GM15510 (cell line): ENCODE results near the gene TBRG4.

ENCODE experiments used
- POLR2A ChIP-seq: IDR thresholded peaks from 3 replicates; pipeline ENCODE4 v1.6.1; 2011; ENCODE audit warnings: borderline replicate concordance; ENCODE audit not compliant: insufficient read length; ENCODE audit errors: extremely low read depth

TBRG4 gene

GRCh38 chr7:45080958-45081669 is 30.4 kb downstream of the TBRG4 start:
- no peak for TF ChIP-seq POLR2A

GRCh38 chr7:45080265-45080957 is 31.1 kb downstream of the TBRG4 start:
- TF ChIP-seq POLR2A, result no peak

- no peak for TF ChIP-seq POLR2A
Observed at GRCh38 chr7:45078125-45078681, 33.3 kb downstream of the TBRG4 start.

GRCh38 chr7:45077579-45077978 is 33.9 kb downstream of the TBRG4 start:
- TF ChIP-seq POLR2A, result no peak

- no peak for TF ChIP-seq POLR2A
Observed at GRCh38 chr7:45076946-45077345, 34.6 kb downstream of the TBRG4 start.

- TF ChIP-seq POLR2A, result no peak
Observed at GRCh38 chr7:45075871-45076796, 35.4 kb downstream of the TBRG4 start.

GRCh38 chr7:45075355-45075644 is 36.2 kb downstream of the TBRG4 start:
- no peak for TF ChIP-seq POLR2A

GRCh38 chr7:45074528-45075354 is 36.8 kb downstream of the TBRG4 start:
- no peak for TF ChIP-seq POLR2A

- TF ChIP-seq POLR2A, result no peak
Observed at GRCh38 chr7:45073786-45074527, 37.5 kb downstream of the TBRG4 start.

- TF ChIP-seq POLR2A, result no peak
Observed at GRCh38 chr7:45073031-45073785, 38.3 kb downstream of the TBRG4 start.

GRCh38 chr7:45072131-45073030 is 39.1 kb downstream of the TBRG4 start:
- TF ChIP-seq POLR2A, result no peak

GRCh38 chr7:45071528-45071927 is 40.0 kb downstream of the TBRG4 start:
- TF ChIP-seq POLR2A, result no peak
